GM12878 (cell line): ENCODE measurements around the gene SENP8. TPM values are rescaled to one million over a fixed set of nuclear protein-coding genes. Genes with fewer than 3 reads are reported as not detected.

ENCODE experiments used
- ATF3 ChIP-seq: IDR thresholded peaks from 2 replicates; pipeline ENCODE4 v1.6.1; 2011; ENCODE audit warnings: low read depth, mild to moderate bottlenecking, low read length, moderate library complexity, borderline replicate concordance; ENCODE audit errors: extremely low read depth
- BACH1 ChIP-seq: fragments of 450-650 bp; IDR thresholded peaks from 2 replicates; pipeline ENCODE4 v1.6.1; 2017; ENCODE audit warnings: mild to moderate bottlenecking, borderline replicate concordance
- BRCA1 ChIP-seq: IDR thresholded peaks from 2 replicates; pipeline ENCODE4 v1.6.1; 2011; ENCODE audit warnings: low read depth, low read length, improper control_type of control experiment
- CBX5 ChIP-seq: sonication (generic); IDR thresholded peaks from 2 replicates; pipeline ENCODE4 v1.6.1; 2016; ENCODE audit warnings: low read depth, moderate library complexity, mild to moderate bottlenecking, inconsistent platforms
- CEBPZ ChIP-seq: fragments of 150-350 bp; IDR thresholded peaks from 2 replicates; pipeline ENCODE4 v1.6.1; 2016; ENCODE audit warnings: low read depth, low read length
- ELK1 ChIP-seq: IDR thresholded peaks from 2 replicates; pipeline ENCODE4 v1.6.1; 2012; ENCODE audit warnings: low read depth, low read length, improper control_type of control experiment
- HDAC2 ChIP-seq: fragments of 200-600 bp; sonication (generic); IDR thresholded peaks from 2 replicates; pipeline ENCODE4 v1.6.1; 2017
- KDM1A ChIP-seq: fragments of 200-600 bp; sonication (generic); IDR thresholded peaks from 2 replicates; pipeline ENCODE4 v1.6.1; 2016; ENCODE audit warnings: borderline replicate concordance
- POLR2AphosphoS2 ChIP-seq: IDR thresholded peaks from 2 replicates; pipeline ENCODE4 v1.6.1; 2011; ENCODE audit warnings: low read depth, mild to moderate bottlenecking, low read length, improper control_type of control experiment, moderate library complexity
- PRDM15 ChIP-seq: fragments of 450-650 bp; formaldehyde crosslinking; IDR thresholded peaks from 2 replicates; pipeline ENCODE4 v1.4.0; 2020; ENCODE audit warnings: mild to moderate bottlenecking, moderate library complexity
- RELA ChIP-seq: fragments of 450-650 bp; IDR thresholded peaks from 2 replicates; pipeline ENCODE4 v1.8.0; 2014; ENCODE audit warnings: borderline replicate concordance; ENCODE audit not compliant: partially characterized antibody
- TCF7 ChIP-seq: IDR thresholded peaks from 2 replicates; pipeline ENCODE4 v1.6.1; 2014; ENCODE audit warnings: antibody characterized with exemption, borderline replicate concordance
- USF1 ChIP-seq: IDR thresholded peaks from 2 replicates; pipeline ENCODE4 v1.6.1; 2011; ENCODE audit warnings: borderline replicate concordance, low read depth, mild to moderate bottlenecking, moderate library complexity, mixed read lengths, low read length; ENCODE audit not compliant: insufficient read depth; ENCODE audit errors: extremely low read length
- USF2 ChIP-seq: IDR thresholded peaks from 2 replicates; pipeline ENCODE4 v1.6.1; 2011; ENCODE audit warnings: low read depth, low read length, improper control_type of control experiment, borderline replicate concordance
- ZBTB33 ChIP-seq: fragments of 450-650 bp; IDR thresholded peaks from 2 replicates; pipeline ENCODE4 v1.6.1; 2017; ENCODE audit warnings: mild to moderate bottlenecking
- polyA plus RNA-seq, 11 experiments: library from polyadenylated mRNA; depleted of rRNA in 4 of 11; unstranded in 6 of 11; stranded (reverse) in 5 of 11; fragments of >200 nt; fragmentation: Nextera tagmentation in 4 of 11; fragmentation: Illumina TruSeq in 1 of 11; extraction: Ambion mirVana in 4 of 11; extraction: Trizol in 1 of 11; gene quantifications; 1 replicate in 1 of 11; 2 replicates in 10 of 11; pipeline versions ENCODE4 v1.2.1 to v1.2.3, GENCODE V29; 2011 to 2016; ENCODE audit warnings: inconsistent platforms in 2 of 11, missing spikeins in 2 of 11, low read depth in 1 of 11
- total RNA-seq, 4 experiments: library from RNA; depleted of rRNA in 3 of 4; stranded (reverse); fragments of >200 nt in 3 of 4; fragmentation: Illumina TruSeq in 1 of 4; extraction: Trizol in 1 of 4; gene quantifications; 2 replicates each; pipeline versions ENCODE4 v1.2.1 to v1.2.3, GENCODE V29; 2013 to 2021

SENP8 gene
- total and polyA plus RNA-seq, 10 of the 15 experiments (the other 5 are each of a cell fraction or from before 2014, with no cell fraction given): 0.87 to 5.6 (median 2.2) TPM

GRCh38 chr15:72141171-72142084 lies 23.2 kb downstream of the SENP8 start (continued):
- TF ChIP-seq ELK1 (no peak), USF1 (no peak), CBX5 (peak; percentile 84; the same call in 1 of the 2 replicates), PRDM15 (CRISPR knock-in tag) (no peak), USF2 (no peak), BACH1 (peak; percentile 42; the same call in 1 of the 2 replicates), KDM1A (no peak), TCF7 (no peak), ATF3 (no peak), CEBPZ (no peak), POLR2AphosphoS2 (no peak), ZBTB33 (no peak), HDAC2 (no peak), BRCA1 (no peak), RELA (no peak)
